Measurements from ENCODE around the gene ADGRD1.

Gene ADGRD1

GRCh38 chr12:130967636-130968035 lies 13.9 kb downstream of the ADGRD1 start:
- DNase-seq = no peak

- no peak for DNase-seq
Observed at GRCh38 chr12:130968611-130969010, 14.9 kb downstream of the ADGRD1 start.

- no peak for DNase-seq
Observed at GRCh38 chr12:130969223-130969622, 15.5 kb downstream of the ADGRD1 start.

- no peak for DNase-seq
Observed at GRCh38 chr12:130970165-130970907, 16.6 kb downstream of the ADGRD1 start.

- DNase-seq = no peak
Observed at GRCh38 chr12:130970908-130971233, 17.2 kb downstream of the ADGRD1 start.

- DNase-seq = no peak
Observed at GRCh38 chr12:130971925-130972585, 18.3 kb downstream of the ADGRD1 start.

GRCh38 chr12:130972586-130972950 lies 18.9 kb downstream of the ADGRD1 start:
- DNase-seq = no peak

GRCh38 chr12:130973109-130973508 lies 19.4 kb downstream of the ADGRD1 start:
- no peak for DNase-seq

- DNase-seq = no peak
Observed at GRCh38 chr12:130973906-130974305, 20.2 kb downstream of the ADGRD1 start.

GRCh38 chr12:130975116-130975515 lies 21.4 kb downstream of the ADGRD1 start:
- DNase-seq = no peak

GRCh38 chr12:130976171-130976720 lies 22.5 kb downstream of the ADGRD1 start:
- DNase-seq = no peak

- DNase-seq = no peak
Observed at GRCh38 chr12:130977046-130977742, 23.5 kb downstream of the ADGRD1 start.

- DNase-seq = no peak
Observed at GRCh38 chr12:130977743-130978095, 24.0 kb downstream of the ADGRD1 start.

- DNase-seq = no peak
Observed at GRCh38 chr12:130978785-130979184, 25.1 kb downstream of the ADGRD1 start.

GRCh38 chr12:130981074-130981742 lies 27.5 kb downstream of the ADGRD1 start:
- no peak for DNase-seq

- DNase-seq = no peak
Observed at GRCh38 chr12:130981911-130982310, 28.2 kb downstream of the ADGRD1 start.

- DNase-seq = no peak
Observed at GRCh38 chr12:130982565-130983225, 29.0 kb downstream of the ADGRD1 start.

GRCh38 chr12:130983328-130984017 lies 29.8 kb downstream of the ADGRD1 start:
- no peak for DNase-seq

GRCh38 chr12:130984183-130985058 lies 30.7 kb downstream of the ADGRD1 start:
- no peak for DNase-seq

GRCh38 chr12:130987151-130987931 lies 33.6 kb downstream of the ADGRD1 start:
- DNase-seq = no peak
